IPS-15b (cell line): ENCODE results near the gene DCUN1D2.
"Not testable (repeated sequence)": the region's sequence is repeated elsewhere in the genome, so short reads cannot be mapped to it uniquely, and the experiment has no call there.

Source experiments
- H3K27me3 ChIP-seq: one replicate; pipeline ENCODE4 v1.6.1; 2013; ENCODE audit warnings: low read length; ENCODE audit not compliant: control insufficient read depth, insufficient read depth
- H3K36me3 ChIP-seq: one replicate; pipeline ENCODE4 v1.6.1; 2013; ENCODE audit warnings: low read length; ENCODE audit not compliant: control insufficient read depth, insufficient read depth
- H3K4me1 ChIP-seq: one replicate; pipeline ENCODE4 v1.6.1; 2013; ENCODE audit warnings: mild to moderate bottlenecking, low read length; ENCODE audit not compliant: control insufficient read depth, insufficient read depth
- H3K4me3 ChIP-seq: one replicate; pipeline ENCODE4 v1.5.1; 2013; ENCODE audit warnings: low read depth, low read length
- H3K9ac ChIP-seq: one replicate; pipeline ENCODE4 v1.6.1; 2013; ENCODE audit warnings: low read depth, mild to moderate bottlenecking, low read length
- H3K9me3 ChIP-seq: one replicate; pipeline ENCODE4 v1.6.1; 2013; ENCODE audit warnings: mild to moderate bottlenecking, low read length; ENCODE audit not compliant: control insufficient read depth, insufficient read depth

DCUN1D2 gene

GRCh38 chr13:113532156-113532806 lies 41.8 kb upstream of the DCUN1D2 start:
- Histone ChIP-seq H3K9me3 (no peaks in the 10 kb centered on the region), H3K4me1 (no peaks in the 10 kb centered on the region), H3K4me3 (no peak overlapping the region), H3K9ac (peak overlapping the region; percentile 37), H3K27me3 (no peaks in the 10 kb centered on the region), H3K36me3 (peaks cover 8% of the 10 kb centered on the region)

- Histone ChIP-seq H3K9ac (no peak overlapping the region), H3K27me3 (no peaks in the 10 kb centered on the region), H3K9me3 (no peaks in the 10 kb centered on the region), H3K36me3 (peaks cover 16% of the 10 kb centered on the region), H3K4me3 (no peak overlapping the region), H3K4me1 (no peaks in the 10 kb centered on the region)
Measured at GRCh38 chr13:113531041-113531873, 40.7 kb upstream of the DCUN1D2 start.

GRCh38 chr13:113528813-113529180 lies 38.3 kb upstream of the DCUN1D2 start:
- Histone ChIP-seq H3K4me3 (no peak overlapping the region), H3K9me3 (no peaks in the 10 kb centered on the region), H3K9ac (no peak overlapping the region), H3K4me1 (no peaks in the 10 kb centered on the region), H3K27me3 (no peaks in the 10 kb centered on the region), H3K36me3 (peaks cover 16% of the 10 kb centered on the region)

GRCh38 chr13:113528101-113528812 lies 37.7 kb upstream of the DCUN1D2 start:
- no peak overlapping the region for H3K9ac ChIP-seq
- H3K27me3 ChIP-seq: no peaks in the 10 kb centered on the region
- no peaks in the 10 kb centered on the region for H3K9me3 ChIP-seq
- peaks cover 16% of the 10 kb centered on the region for H3K36me3 ChIP-seq
- no peak overlapping the region for H3K4me3 ChIP-seq
- no peaks in the 10 kb centered on the region for H3K4me1 ChIP-seq

- peaks cover 17% of the 10 kb centered on the region for H3K36me3 ChIP-seq
- H3K9ac ChIP-seq: no peak overlapping the region
- H3K4me1 ChIP-seq: no peaks in the 10 kb centered on the region
- no peak overlapping the region for H3K4me3 ChIP-seq
- no peaks in the 10 kb centered on the region for H3K9me3 ChIP-seq
- no peaks in the 10 kb centered on the region for H3K27me3 ChIP-seq
Measured at GRCh38 chr13:113527272-113527958, 36.9 kb upstream of the DCUN1D2 start.

GRCh38 chr13:113526466-113527220 lies 36.1 kb upstream of the DCUN1D2 start:
- Histone ChIP-seq H3K36me3 (peaks cover 16% of the 10 kb centered on the region), H3K4me1 (no peaks in the 10 kb centered on the region), H3K9me3 (no peaks in the 10 kb centered on the region), H3K4me3 (no peak overlapping the region), H3K27me3 (no peaks in the 10 kb centered on the region), H3K9ac (no peak overlapping the region)

GRCh38 chr13:113522438-113522837 lies 31.9 kb upstream of the DCUN1D2 start:
- H3K4me1 ChIP-seq, H3K4me3 ChIP-seq, H3K9ac ChIP-seq, H3K27me3 ChIP-seq, H3K9me3 ChIP-seq: not testable (repeated sequence)
- peaks cover 15% of the 10 kb centered on the region for H3K36me3 ChIP-seq

GRCh38 chr13:113520571-113520970 lies 30.1 kb upstream of the DCUN1D2 start:
- no peaks in the 10 kb centered on the region for H3K4me1 ChIP-seq
- no peaks in the 10 kb centered on the region for H3K9me3 ChIP-seq
- no peaks in the 10 kb centered on the region for H3K27me3 ChIP-seq
- peaks cover 6% of the 10 kb centered on the region for H3K36me3 ChIP-seq
- H3K4me3 ChIP-seq: no peak overlapping the region
- no peak overlapping the region for H3K9ac ChIP-seq

GRCh38 chr13:113519556-113519955 lies 29.0 kb upstream of the DCUN1D2 start:
- no peaks in the 10 kb centered on the region for H3K9me3 ChIP-seq
- H3K4me3 ChIP-seq: no peak overlapping the region
- H3K4me1 ChIP-seq: no peaks in the 10 kb centered on the region
- no peak overlapping the region for H3K9ac ChIP-seq
- H3K36me3 ChIP-seq: peaks cover 6% of the 10 kb centered on the region
- H3K27me3 ChIP-seq: no peaks in the 10 kb centered on the region

- no peaks in the 10 kb centered on the region for H3K27me3 ChIP-seq
- H3K9me3 ChIP-seq: no peaks in the 10 kb centered on the region
- no peaks in the 10 kb centered on the region for H3K4me1 ChIP-seq
- H3K4me3 ChIP-seq: no peak overlapping the region
- peaks cover 6% of the 10 kb centered on the region for H3K36me3 ChIP-seq
- no peak overlapping the region for H3K9ac ChIP-seq
Measured at GRCh38 chr13:113518076-113518803, 27.7 kb upstream of the DCUN1D2 start.
